ENCODE measurements around the gene CTIF.

CTIF gene

DNA sequence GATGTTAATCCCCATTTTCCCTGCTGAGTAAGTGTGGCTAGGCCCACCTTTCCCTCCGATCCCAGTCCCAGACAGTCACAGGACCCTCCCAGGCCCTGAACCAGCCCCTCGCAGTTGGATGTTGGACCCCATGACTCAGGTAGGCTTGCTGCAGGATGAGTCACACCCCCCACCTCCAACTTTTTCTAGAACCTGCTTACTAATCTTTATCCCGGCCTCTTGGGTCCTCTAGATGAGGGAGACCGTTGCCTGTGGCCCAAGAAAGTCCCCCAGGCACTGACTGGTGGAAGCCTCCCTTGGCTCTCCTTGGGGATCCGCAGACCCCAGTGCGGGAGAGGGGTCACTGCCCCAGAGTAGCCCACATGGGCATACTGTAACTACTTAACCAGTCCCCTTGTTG, 313.5 kb downstream of the CTIF start:
- ATAC-seq (ENCODE audit: low read depth) (no peak; the same call in 2 of the 3 replicates), DNase-seq (ENCODE audit: low spot score) (no peak)
- Histone ChIP-seq H3K27me3 (ENCODE audit: insufficient read depth, poor library complexity, severe bottlenecking) (no peaks in the 10 kb centered on the region), H3K4me3 (ENCODE audit: severe bottlenecking) (no peak overlapping the region), H3K27ac (ENCODE audit: poor library complexity, severe bottlenecking) (peak overlapping the region; percentile 4), H3K4me1 (ENCODE audit: insufficient read depth, poor library complexity, severe bottlenecking) (peaks cover 25% of the 10 kb centered on the region), H3K36me3 (ENCODE audit: low read depth) (no peaks in the 10 kb centered on the region), H3K9me3 (ENCODE audit: severe bottlenecking) (no peaks in the 10 kb centered on the region)
- no peak for TF ChIP-seq CTCF (IDR thresholded peaks at IDR 0.05; ENCODE audit: poor library complexity, severe bottlenecking)

DNA sequence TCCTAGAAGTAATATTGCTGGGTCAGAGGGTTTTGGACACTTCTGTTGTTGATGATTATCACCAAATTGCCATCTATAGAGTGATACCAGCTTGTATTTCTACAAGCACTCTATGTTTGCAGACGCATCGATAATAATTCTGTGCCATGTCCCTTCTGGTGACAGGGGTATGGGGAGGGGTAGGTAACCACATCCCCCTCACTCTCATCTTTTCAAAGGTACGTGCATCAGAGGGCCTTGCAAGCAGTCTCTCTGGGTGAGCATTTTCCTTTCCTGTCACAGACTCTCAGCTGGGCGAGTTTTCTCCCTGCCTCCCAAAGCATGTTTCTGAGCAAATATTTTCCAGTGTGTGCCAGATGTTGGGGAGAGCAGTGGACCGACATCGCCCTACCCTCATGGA, 314.0 kb downstream of the CTIF start:
- H3K36me3 ChIP-seq (ENCODE audit: low read depth), result no peaks in the 10 kb centered on the region
- H3K4me3 ChIP-seq (ENCODE audit: severe bottlenecking), result no peak overlapping the region
- DNase-seq (ENCODE audit: low spot score), result no peak
- H3K27ac ChIP-seq (ENCODE audit: poor library complexity, severe bottlenecking), result peak overlapping the region; percentile 4
- H3K4me1 ChIP-seq (ENCODE audit: insufficient read depth, poor library complexity, severe bottlenecking), result peaks cover 20% of the 10 kb centered on the region
- no peak for ATAC-seq (ENCODE audit: low read depth)
- no peaks in the 10 kb centered on the region for H3K9me3 ChIP-seq (ENCODE audit: severe bottlenecking)
- H3K27me3 ChIP-seq (ENCODE audit: insufficient read depth, poor library complexity, severe bottlenecking), result no peaks in the 10 kb centered on the region
- no peak for TF ChIP-seq CTCF (IDR thresholded peaks at IDR 0.05; ENCODE audit: poor library complexity, severe bottlenecking)

GRCh38 chr18:48853588-48853987, 314.8 kb downstream of the CTIF start:
- Histone ChIP-seq H3K9me3 (ENCODE audit: severe bottlenecking) (no peaks in the 10 kb centered on the region), H3K4me1 (ENCODE audit: insufficient read depth, poor library complexity, severe bottlenecking) (peaks cover 12% of the 10 kb centered on the region), H3K27me3 (ENCODE audit: insufficient read depth, poor library complexity, severe bottlenecking) (no peaks in the 10 kb centered on the region), H3K4me3 (ENCODE audit: severe bottlenecking) (no peak overlapping the region), H3K27ac (ENCODE audit: poor library complexity, severe bottlenecking) (no peak overlapping the region), H3K36me3 (ENCODE audit: low read depth) (no peaks in the 10 kb centered on the region)
- no peak for DNase-seq (ENCODE audit: low spot score)
- no peak for ATAC-seq (ENCODE audit: low read depth)
- TF ChIP-seq CTCF (IDR thresholded peaks at IDR 0.05; ENCODE audit: poor library complexity, severe bottlenecking), result no peak

GRCh38 chr18:48854780-48855179, 315.9 kb downstream of the CTIF start:
- Histone ChIP-seq H3K27me3 (ENCODE audit: insufficient read depth, poor library complexity, severe bottlenecking) (no peaks in the 10 kb centered on the region), H3K4me1 (ENCODE audit: insufficient read depth, poor library complexity, severe bottlenecking) (peaks cover 4% of the 10 kb centered on the region), H3K9me3 (ENCODE audit: severe bottlenecking) (no peaks in the 10 kb centered on the region), H3K27ac (ENCODE audit: poor library complexity, severe bottlenecking) (no peak overlapping the region), H3K36me3 (ENCODE audit: low read depth) (no peaks in the 10 kb centered on the region), H3K4me3 (ENCODE audit: severe bottlenecking) (no peak overlapping the region)
- ATAC-seq (ENCODE audit: low read depth) (no peak), DNase-seq (ENCODE audit: low spot score) (no peak)
- no peak for TF ChIP-seq CTCF (IDR thresholded peaks at IDR 0.05; ENCODE audit: poor library complexity, severe bottlenecking)

DNA sequence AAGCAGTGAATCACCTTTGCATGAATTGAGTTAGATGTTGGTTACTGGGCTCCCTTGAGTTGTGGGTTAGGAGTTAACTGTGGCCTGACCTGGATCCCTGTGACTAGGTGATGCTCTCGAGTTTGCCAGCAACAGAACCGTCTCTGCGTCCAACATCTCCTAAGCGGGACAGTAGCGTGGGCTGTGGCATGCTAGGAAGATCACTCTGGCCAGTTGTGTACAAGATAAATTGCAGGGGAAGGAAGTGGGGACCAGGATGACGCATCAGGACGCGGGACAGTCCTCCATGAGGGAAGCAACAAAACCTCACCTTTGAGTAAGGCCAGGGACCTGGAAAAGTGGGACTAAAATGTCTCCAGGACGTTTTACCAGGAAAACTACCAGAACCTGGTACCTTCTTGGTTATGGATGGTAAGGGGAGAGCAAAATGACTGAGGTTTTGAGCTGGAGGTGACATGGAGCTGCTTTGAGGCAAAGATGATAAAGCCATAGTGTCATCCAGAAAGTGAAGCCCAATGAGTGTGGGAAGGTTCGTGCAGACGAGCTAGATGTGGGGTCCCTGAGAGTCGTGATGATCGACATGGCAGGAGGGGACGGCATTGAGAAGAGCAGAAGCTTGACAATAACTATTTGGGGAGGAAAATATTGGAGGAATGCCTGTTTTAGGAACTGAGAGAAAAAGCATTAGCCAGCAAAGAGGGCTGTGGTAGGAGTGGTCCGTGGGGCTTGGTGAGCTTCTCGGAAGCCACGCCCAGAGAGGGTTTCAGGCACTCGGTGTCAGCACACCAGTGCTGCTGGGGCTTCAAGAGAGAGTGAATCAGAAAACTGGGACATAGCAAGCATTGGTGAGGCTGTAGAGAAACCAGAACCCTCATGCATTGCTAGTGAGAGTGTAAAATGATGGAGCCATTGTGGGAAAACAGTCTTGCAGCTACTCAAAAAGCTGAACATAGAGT, 316.9 kb downstream of the CTIF start:
- H3K4me1 ChIP-seq (ENCODE audit: insufficient read depth, poor library complexity, severe bottlenecking), result peaks cover 4% of the 10 kb centered on the region
- H3K27ac ChIP-seq (ENCODE audit: poor library complexity, severe bottlenecking), result no peak overlapping the region
- H3K36me3 ChIP-seq (ENCODE audit: low read depth), result no peaks in the 10 kb centered on the region
- ATAC-seq (ENCODE audit: low read depth), result no peak
- H3K9me3 ChIP-seq (ENCODE audit: severe bottlenecking), result no peaks in the 10 kb centered on the region
- DNase-seq (ENCODE audit: low spot score), result no peak
- no peaks in the 10 kb centered on the region for H3K27me3 ChIP-seq (ENCODE audit: insufficient read depth, poor library complexity, severe bottlenecking)
- H3K4me3 ChIP-seq (ENCODE audit: severe bottlenecking), result no peak overlapping the region
- TF ChIP-seq CTCF (IDR thresholded peaks at IDR 0.05; ENCODE audit: poor library complexity, severe bottlenecking), result no peak
